HG02981 (cell line): ENCODE results near the gene KCNT1.

Source experiments
- ATAC-seq: cut with Tn5 transposase; IDR thresholded peaks from one replicate; pipeline ENCODE4 v1.9.1; 2021; ENCODE audit warnings: mild to moderate bottlenecking, moderate library complexity; ENCODE audit not compliant: unreplicated experiment

The KCNT1 gene

DNA sequence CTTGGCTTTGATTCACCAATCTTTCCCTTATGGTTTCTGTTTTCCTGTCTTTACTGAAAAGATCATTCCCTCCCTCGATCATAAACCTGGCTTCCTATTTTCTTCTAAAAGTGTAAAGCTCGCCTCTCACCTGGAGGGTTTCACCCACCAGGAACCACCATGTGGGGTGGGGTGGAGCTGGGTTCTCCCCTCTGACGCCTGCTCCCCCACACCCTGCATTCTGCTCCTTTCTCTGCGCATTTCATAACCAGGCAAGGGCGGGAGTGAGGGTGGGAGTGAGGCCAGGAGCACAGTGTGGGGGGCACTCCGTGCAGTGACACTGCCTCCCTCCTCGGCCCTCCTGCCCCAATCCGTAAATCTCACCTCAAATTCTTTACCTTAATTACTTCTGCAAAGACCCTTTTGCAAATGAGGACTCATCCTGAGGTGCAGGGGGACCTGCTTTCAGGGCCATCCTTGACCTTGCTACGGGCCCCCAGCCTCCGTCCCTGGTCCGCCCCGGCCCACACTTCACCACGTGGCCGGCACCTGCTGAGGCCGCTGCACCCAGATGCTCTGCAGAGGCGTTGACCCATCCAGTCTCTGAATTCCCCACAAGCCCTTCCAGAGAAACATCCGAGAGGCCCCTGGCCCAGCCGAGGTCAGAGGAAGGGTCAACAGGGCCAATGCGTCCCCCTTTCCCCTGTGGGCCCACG lies 59.3 kb downstream of the KCNT1 start:
- no peak for ATAC-seq

DNA sequence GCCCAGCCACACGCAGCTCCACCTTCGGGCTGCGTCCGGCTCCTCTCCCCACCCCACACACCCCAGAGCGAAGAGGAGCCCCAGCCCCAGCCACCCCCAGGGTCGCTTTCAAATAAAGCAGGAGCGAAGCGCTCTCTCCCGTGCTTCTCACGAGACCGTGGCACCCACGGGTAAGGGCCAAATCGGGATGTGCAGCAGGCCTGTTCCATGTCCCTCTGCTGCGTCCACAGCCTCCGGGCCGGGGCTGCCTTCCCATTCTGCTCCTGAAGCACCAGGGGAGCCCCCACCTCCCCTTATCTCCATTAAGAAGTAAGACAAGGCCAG lies 59.8 kb downstream of the KCNT1 start:
- ATAC-seq = no peak

DNA sequence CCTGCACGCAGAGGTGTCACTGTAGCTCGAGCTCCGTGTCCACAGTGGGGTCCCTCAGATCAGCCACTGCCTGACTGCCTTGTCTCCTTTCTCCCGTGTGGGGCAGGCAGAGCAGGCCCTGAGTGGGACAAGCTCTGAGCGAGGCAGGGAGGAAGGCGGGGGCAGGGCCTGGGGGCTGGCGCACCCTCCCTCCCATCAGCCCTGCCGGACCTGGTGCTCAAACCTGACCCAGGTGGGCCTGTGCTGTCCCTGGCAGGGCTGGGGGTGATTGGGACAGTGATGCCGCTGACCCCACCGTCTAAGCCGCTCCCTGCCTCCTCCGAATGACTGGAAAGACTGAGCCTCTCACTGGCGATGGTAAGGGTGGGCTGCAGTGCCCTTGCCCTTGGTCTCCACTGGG lies 60.9 kb downstream of the KCNT1 start:
- ATAC-seq = no peak

DNA sequence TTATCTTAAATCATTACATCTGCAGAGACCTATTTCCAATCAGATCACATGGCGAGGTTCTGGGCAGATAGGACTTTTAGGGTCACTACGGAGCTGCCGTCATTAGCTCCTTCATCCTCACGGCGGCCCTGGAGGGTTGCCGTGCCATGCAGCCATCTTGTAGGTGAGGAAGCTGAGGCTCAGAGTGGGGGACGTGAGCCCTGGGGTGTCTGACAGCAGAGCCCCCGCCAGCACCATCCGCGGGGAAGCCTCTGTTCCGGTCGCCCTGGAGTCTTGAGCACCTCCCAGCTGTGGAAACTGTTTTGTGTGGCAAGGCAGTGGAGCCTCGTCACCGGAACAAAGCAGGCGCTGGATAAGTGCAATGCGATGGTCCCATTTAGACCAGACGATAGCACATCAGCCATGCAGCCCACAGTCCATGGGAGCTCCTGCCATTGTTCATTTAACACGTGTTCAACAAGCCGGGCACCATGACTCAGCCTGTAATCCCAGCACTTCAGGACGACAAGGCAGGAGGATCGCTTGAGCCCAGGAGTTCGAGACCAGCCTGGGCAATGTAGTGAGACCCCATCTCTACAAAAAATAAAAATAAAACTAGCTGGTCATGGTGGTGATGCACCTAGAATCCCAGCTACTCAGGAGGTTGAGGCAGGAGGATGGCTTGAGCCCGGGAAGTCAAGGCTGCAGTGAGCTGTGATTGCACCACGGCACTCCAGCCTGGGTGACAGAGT lies 61.9 kb downstream of the KCNT1 start:
- ATAC-seq = no peak

DNA sequence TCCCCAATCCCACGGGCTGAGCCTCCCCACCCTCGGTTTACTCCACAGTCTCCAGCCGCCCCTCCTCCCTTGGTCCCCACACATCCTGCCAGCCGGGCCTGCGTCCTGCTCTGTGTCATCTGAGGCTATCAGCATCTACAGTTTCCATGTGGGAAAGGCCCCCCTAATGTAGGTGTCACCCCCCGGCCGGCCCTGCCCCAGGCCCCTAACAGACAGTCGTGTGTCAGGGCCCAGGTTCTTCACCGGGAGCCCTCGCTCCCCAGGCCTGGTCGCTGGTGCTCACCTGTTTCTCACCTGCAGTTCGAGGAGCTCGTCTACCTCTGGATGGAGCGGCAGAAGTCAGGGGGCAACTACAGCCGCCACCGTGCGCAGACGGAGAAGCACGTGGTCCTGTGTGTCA lies 62.7 kb downstream of the KCNT1 start:
- ATAC-seq = no peak

DNA sequence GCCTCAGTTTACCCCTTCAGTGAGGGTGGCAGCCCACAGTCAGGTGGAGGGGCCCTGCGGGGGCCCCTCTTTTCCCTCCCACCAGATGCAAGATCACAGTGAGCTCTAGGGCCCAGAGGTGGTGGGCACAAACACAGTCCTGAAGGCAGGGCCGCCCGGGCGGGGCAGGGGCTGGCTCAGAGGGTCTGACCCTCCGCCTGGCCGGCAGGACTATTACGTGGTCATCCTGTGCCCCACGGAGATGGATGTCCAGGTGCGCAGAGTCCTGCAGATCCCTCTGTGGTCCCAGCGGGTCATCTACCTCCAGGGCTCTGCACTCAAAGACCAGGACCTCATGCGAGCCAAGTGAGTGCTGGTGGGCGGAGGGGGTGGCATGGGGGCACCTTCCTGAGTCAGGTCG lies 63.4 kb downstream of the KCNT1 start:
- ATAC-seq = no peak

DNA sequence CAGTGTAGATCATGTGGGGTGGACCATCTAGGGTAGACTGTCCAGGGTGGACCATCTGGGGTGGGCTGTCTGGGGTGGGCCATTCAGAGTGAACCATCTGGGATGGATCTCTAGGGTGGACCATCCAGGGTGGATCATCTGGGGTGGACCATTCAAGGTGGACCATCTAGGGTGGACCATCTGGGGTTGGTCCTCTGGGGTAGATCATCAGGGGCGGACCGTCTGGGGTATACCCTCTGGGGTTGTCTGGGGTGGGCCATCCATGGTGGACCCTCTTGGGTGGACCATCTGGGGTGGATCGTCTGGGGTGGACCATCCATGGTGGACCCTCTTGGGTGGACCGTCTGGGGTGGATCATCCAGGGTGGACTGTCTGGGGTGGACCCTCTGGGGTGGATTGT lies 64.3 kb downstream of the KCNT1 start:
- ATAC-seq = no peak

DNA sequence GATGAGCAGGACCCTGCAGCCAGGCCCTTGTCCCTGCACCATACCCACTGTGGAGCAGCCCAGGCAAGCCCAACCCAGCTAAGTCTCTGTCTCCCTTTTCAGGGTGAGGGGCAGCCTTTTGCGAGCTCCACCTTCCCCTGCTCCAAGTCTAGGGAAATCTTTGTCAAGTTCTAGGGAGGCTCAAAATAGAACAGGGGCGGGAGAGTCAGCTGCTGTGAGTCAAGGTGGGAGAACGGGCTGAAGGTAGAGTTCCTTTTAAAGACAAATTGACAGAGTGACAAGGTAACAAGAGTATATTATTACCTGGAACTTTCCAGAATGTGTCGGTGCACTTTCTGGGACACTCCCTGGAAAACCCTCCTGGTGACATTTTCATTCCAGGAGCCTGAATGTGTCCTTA lies 64.7 kb downstream of the KCNT1 start:
- no peak for ATAC-seq

DNA sequence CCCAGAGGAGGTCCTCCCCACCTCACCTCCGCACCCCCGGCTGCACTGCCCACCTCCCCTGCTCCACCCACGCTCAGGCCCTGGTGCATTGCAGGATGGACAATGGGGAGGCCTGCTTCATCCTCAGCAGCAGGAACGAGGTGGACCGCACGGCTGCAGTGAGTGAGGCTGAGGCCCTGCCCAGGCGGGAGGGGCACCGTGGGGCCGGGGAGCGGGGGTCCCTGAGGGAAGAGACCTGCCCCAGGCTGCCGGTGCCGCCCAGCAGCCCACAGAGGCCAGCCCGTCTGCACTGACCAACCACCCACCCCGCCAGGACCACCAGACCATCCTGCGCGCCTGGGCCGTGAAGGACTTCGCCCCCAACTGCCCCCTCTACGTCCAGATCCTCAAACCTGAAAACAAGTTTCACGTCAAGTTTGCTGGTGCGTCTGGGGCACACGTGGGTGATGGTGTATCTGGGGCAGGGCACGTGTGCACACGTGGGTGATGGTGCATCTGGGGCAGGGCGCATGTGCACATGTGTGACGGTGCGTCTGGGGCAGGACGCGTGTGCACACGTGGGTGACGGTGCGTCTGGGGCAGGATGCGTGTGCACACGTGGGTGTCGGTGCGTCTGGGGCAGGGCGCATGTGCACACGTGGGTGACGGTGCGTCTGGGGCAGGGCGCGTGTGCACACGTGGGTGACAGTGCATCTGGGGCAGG lies 66.7 kb downstream of the KCNT1 start:
- no peak for ATAC-seq

DNA sequence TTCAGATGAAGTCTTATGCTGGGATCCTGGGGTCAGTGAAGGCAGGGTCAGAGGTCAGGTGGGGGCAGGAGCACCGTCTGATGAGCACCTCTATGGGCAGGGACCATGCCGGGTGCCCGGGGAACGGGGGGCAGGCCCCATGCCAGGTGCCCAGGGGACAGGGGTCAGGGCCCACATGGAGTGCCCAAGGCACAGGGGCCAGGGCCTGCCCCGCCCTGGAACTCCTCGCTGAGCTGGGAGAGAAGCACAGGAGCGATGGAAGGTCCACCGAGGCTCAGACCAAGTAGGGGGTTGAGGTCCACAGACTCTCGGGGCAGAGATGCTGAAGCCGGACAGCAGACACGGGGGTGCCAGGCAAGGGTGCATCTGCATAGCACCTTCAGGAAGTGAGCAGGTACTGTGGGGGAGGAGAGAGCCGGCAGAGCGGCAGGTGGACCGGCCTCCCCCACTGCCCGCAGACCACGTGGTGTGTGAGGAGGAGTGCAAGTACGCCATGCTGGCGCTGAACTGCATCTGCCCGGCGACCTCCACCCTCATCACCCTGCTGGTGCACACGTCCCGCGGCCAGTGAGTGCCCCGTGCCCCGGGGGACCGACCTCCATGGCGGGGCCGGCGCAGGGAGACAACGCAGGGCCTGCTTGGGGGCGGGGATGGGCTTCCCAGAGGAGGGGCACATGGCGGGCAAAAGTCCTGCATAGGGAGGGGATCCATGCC lies 67.7 kb downstream of the KCNT1 start:
- no peak for ATAC-seq

DNA sequence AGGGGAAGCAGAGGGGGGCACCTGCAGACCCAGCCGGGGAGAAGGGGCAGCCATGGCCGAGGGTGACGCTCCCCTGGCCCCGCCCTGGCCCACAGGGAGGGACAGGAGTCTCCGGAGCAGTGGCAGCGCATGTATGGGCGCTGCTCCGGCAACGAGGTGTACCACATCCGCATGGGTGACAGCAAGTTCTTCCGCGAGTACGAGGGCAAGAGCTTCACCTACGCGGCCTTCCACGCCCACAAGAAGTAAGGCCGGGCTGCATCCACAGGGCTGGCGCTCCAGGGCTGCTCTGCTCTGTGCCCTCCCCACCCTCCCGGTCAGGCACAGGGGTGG lies 68.2 kb downstream of the KCNT1 start:
- ATAC-seq = no peak

DNA sequence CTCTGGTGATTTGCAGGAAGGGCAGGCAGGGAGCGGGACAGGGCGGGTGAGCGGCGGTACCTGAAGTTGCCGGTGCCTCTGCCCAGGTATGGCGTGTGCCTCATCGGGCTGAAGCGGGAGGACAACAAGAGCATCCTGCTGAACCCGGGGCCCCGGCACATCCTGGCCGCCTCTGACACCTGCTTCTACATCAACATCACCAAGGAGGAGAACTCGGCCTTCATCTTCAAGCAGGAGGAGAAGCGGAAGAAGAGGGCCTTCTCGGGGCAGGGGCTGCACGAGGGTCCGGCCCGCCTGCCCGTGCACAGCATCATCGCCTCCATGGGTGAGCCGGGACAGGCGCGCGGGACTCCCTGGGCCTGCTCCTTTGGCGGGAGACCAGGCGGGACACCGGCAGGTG lies 68.8 kb downstream of the KCNT1 start:
- no peak for ATAC-seq

DNA sequence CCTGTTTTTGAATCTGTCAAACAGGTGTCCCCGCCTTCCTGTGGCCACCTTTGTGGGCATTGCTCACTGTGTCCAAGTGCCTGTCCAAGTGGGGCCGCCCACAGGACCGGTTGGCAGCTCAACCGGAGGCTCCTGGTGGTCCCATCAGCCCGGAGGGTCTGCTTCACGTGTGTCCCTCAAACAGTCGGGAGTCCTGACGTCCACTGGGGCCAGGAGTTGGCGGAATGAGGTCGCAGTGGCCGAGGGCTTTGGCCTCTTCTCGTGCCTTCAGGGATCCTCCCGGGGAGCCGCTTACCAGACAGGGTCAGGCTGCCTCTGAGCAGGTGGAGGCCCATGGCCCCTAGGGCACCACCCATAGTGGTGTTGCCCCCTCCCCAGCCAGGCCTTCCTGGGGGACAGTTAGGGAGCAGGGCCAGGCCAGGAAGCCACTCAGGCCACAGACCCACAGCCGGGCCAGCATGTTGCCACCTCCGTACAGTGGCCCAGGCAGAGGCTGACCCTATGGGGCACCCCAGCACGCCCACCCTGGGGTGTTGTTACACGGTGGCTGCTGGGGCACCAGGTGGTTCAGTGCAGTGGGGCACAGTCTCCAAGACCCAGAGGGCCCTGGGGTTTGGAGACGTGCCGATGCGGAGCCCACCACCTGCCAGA lies 69.5 kb downstream of the KCNT1 start:
- ATAC-seq = no peak

DNA sequence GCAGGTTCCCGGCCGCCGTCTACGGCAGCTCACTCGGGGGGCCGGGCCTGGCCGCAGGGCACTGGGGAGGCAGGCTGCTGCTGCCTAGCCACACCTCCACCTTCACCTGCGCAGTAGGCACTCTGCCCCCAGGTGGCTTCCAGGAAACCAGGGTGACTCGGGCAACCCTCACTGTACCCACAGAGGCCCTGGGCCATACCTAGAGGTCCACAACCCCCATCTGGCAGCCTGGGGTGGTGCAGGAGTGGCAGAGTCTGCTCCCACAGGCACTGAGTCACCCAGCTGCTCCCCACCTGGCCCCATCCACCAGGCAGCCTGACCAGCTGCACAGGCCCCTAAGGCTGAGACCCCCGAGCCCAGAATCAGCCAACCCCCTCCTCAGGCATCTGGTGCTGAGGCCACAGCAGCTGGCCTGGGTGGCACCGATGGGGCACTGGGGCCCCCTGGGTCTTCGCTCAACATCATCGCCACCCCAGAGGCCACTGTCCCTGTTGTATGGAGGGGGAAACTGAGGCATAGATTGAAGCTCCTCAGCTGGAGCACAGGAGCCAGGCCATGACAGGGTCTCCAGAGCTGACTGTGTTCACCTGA lies 70.2 kb downstream of the KCNT1 start:
- ATAC-seq = no peak

DNA sequence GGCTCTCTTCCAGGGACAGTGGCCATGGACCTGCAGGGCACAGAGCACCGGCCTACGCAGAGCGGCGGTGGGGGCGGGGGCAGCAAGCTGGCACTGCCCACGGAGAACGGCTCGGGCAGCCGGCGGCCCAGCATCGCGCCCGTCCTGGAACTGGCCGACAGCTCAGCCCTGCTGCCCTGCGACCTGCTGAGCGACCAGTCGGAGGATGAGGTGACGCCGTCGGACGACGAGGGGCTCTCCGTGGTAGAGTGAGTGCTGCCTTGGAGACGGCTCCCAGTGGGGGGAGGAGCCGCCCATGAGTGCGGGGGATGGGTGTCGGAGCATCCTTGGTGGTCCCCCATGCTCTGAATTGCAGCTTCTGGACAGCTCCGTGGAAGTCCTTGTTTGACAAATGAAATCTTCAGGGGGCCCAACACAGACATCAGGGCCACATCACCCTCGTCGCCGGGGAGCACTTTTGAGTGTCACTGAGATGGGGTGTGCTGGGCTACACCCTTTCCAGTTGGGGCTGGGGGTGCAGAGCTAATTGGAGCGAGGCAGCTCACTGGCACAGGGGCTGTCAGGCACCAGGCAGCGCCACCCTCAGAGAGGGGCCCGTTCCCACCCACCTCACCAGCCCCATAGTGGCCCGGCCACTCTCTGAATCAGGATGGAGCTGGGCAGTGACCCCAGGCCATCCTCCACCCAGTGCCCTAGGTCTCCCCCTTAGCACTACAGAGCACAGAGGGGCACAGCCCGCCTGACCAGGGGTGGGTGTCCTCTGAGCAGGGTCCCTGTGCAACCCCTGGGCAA lies 70.9 kb downstream of the KCNT1 start:
- ATAC-seq = no peak

DNA sequence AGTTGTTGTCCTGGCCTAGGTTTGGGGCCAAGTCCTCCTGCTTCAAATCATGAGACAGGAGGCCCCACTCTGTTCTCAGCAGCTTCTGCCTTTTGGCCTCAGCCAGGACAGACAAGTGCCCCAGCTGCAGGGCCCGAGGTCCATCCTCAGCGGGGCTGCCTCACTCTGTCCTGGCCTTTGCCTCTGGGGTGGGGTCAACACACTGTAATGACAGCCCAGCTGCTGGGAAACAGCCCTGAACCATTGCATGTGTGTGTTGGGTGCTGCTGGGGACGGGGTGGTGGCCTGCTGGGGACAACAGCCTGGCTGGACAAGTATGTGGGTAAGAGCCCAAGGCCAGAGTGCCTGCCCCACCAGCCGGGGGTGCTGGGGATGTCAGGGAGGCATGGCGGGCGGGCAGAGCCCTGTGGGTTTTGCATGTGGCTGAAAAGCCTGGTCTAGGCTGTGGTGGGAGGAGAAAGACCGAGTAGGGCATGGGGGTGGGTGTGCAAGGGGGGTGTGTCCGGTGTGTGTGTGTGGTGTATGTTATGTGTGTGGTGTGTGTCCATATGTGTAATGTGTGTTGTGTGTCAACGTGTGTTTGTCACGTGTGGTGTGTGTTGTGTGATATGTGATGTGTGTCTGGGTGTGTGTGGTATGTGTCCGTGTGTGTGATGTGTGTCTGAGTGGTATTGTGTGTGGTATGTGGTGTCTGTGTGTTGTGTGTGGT lies 71.7 kb downstream of the KCNT1 start:
- no peak for ATAC-seq

DNA sequence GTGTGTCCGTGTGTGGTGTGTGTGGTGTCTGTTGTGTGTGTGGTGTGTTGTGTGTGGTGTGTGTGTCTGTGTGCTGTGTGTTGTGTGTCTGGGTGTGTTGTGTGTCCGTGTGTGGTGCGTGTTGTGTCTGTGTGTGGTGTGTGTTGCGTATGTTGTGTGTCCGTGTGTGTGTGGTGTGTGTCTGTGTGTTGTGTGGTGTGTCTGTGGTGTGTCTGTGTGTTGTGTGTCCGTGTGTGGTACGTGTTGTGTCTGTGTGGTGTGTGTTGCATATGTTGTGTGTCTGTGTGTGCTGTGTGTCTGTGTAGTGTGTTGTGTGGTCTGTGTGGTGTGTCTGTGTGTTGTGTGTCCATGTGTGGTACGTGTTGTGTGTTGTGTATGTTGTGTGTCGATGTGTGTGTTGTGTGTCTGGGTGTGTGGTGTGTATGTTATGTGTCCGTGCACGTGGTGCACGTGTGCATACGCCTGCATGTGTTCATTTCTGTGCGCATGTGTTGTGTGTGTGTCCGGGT lies 72.3 kb downstream of the KCNT1 start:
- ATAC-seq = no peak

DNA sequence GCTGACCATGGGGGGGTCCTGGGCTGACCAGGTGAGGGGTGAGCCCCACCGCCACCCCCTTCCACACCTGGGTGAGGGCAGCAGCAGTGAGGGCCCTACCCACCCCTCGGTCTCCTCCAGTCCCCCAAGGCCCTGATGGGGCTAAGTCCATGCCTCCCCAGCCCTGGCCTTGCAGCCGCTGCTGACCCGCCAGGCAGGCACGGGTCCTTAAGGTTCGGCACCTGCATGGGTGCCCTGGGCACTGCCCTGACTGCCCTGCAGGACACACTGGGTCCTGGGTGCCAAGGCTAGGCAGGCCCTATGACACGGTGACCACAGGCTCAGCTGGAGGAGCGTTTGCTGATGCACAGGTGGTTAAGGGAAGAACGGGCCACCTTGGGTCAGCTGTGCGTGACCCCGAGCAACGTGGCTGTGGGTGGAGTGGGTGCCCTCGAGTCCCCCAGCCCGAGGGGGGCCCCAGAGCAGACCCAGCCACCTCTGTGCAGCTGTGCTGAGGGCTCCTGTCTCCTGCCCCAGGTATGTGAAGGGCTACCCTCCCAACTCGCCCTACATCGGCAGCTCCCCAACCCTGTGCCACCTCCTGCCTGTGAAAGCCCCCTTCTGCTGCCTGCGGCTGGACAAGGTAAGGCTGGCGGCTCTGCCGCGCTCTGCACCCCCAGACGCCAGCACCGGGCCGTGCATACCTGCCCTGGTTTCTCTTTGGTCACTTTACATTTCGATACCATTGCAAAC lies 73.0 kb downstream of the KCNT1 start:
- no peak for ATAC-seq

DNA sequence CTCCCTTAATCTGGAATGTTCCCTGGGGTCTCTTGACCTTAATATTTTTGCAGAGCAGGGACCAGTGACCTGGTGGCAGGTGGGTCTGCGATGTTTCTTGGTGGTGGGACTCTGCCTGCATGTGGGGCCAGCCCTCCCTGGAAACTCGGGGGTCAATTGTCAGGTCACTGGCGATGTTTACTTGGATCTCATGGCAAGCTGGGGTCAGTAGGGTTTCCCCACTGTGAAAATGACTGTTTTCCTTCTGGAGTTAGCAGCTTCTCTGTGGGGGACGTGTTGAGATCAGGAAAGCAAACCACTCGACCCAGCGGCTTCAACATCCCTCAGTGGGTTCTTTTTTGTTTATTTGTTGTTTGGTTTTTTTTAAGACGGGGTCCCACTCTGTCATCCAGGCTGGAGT lies 73.9 kb downstream of the KCNT1 start:
- ATAC-seq = no peak
